NAMALWA (cell line): ENCODE data around the gene PKN1.
A peak's percentile ranks its signal among the peaks of the same experiment; 100 is the strongest.

Source experiments
- DNase-seq: peaks from one replicate; pipeline ENCODE4 v3.0.0-alpha.2; 2015; ENCODE audit warnings: low spot score

Gene PKN1

GRCh38 chr19:14467391-14467790 is 34.3 kb downstream of the PKN1 start:
- no peak for DNase-seq

GRCh38 chr19:14467816-14468215 is 34.7 kb downstream of the PKN1 start:
- no peak for DNase-seq

GRCh38 chr19:14470031-14470876 is 37.1 kb downstream of the PKN1 start:
- DNase-seq: no peak

- DNase-seq: no peak
Measured at GRCh38 chr19:14471436-14472187, 38.5 kb downstream of the PKN1 start.

DNA sequence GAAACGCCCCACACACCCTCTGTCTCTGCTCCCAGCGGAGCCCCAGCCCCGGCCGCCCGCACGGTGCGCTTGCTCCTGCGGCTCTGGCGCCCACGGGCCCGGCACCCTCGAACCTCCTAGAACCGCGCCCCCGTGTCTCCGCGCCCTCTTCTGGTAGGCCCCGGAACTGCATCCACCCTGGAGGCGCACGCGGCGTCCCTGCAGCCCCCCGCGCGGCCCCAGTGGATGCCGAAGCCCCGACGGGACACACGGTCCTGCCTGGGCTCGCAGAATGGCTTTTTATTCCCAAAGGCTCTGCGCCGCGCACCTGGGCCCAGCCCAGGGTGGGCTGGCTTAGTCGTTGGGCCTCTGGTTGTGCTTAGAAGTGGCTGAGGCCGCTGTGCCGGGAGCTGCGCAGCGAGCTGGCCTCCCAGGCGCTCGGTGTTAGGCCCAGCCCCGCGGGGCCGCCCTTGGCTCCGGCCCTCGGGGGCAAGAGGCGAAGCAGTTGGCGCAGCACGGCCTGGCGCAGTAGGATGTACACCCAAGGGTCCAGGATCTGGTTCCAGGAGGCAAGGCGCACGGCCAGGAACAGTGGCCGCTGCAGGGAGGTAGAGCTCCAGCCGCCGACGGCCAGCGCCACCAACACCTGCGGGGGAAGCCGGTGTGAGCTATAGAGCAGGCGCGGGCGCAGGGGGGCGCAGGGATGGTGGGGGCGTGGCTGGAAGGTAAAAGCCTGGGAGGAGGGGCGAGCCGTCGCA is 39.3 kb downstream of the PKN1 start:
- peak; percentile 72 for DNase-seq

GRCh38 chr19:14473073-14473977 is 40.2 kb downstream of the PKN1 start:
- DNase-seq: no peak

- DNase-seq: no peak
Measured at GRCh38 chr19:14473978-14474578, 41.0 kb downstream of the PKN1 start.

DNA sequence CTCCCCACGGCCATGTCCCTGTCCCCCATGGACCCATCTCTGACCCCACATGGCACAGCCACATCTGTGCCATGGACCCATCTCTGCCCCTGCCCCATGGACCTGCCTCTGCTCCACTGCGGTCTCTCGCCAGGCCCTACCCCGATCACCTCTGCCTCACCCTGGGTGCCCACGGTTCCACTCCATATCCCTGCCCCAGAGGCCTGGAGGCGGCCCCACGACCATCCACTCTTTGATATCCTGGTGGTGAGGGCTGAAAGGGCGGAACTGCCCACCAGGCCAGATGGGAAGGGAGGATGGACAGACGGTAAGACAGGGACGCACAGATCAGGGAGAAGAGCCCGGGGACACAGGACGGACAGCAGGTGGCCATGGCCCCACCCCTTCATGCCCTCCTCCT is 41.7 kb downstream of the PKN1 start:
- DNase-seq: no peak

GRCh38 chr19:14475251-14476073 is 42.4 kb downstream of the PKN1 start, which contains the start of gene PTGER1:
Gene PTGER1 (minus strand): TSS chr19:14475354. CDS start chr19:14474320, 1,034 bp downstream.
- no peak for DNase-seq

DNA sequence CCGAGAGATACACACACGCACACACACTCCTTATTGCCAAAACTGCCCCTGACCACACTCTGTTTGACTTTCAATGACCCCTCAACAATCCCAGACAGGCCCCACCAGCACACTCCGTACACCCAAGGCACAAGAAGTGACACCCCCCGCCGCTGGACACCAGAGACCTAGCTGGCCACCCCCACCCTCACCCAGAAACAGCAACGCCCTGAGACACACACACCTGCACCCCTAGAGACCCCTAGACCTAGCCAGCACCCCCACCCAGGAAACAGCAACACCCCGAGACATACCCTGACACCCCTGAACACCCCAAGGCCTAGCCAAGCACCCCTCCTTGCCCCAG is 43.2 kb downstream of the PKN1 start:
- DNase-seq: no peak

GRCh38 chr19:14476673-14477401 is 43.7 kb downstream of the PKN1 start:
- DNase-seq: peak; percentile 56

DNA sequence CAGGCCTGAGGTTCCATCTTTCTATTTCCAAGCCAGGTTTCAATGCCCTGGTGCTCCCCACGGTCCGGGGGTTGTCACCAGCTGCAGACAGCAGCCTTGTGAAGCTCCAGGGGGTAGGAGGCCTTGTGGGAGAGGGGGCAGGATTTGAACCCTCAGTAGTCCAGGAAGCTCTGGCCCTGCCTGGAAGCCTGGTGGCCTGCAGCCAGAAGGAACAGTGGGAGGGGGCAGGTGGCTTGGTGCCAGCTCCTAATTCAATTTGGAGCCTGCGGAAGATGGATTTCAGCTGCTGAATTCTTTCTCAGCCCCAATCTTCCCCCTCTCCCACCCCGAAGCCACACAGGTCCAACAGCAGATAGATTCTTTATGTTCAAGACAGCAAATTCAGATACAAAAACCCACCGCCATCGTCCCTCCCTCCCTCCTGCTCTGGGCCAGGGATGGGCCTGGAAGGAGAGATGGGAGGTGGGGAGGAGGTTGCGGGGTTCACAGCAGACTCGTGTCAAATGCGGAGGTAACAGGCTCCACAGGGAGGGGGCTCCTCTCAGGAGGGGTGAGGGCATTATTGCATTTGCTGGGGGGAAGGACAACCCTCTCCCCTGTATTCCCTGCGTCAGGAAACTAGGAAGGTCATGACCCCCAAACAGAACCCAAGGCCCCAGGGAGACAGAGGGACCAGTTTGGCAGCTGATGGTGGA is 44.5 kb downstream of the PKN1 start:
- DNase-seq: no peak

DNA sequence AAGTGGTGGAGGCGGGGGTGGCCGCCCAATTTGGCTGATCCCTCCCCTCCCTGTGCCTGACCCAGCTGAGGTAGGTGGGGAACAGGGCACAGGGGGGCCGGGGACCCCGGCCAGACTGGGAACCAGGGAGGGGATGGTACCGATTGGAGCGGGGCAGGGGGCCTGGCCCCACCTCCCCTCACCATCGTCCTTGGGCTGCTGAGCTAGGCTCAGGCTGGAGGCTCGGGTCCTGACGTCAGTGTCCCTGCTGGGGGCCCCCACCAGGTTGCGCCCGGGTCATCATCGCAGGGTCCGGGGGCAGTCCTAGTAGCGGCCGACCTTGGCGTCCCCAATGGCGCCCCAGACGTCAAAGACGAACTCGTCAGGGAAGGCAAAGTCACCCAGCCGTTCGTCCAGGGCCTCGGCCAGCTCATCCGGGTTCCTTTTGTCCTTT is 45.0 kb downstream of the PKN1 start:
- no peak for DNase-seq

DNA sequence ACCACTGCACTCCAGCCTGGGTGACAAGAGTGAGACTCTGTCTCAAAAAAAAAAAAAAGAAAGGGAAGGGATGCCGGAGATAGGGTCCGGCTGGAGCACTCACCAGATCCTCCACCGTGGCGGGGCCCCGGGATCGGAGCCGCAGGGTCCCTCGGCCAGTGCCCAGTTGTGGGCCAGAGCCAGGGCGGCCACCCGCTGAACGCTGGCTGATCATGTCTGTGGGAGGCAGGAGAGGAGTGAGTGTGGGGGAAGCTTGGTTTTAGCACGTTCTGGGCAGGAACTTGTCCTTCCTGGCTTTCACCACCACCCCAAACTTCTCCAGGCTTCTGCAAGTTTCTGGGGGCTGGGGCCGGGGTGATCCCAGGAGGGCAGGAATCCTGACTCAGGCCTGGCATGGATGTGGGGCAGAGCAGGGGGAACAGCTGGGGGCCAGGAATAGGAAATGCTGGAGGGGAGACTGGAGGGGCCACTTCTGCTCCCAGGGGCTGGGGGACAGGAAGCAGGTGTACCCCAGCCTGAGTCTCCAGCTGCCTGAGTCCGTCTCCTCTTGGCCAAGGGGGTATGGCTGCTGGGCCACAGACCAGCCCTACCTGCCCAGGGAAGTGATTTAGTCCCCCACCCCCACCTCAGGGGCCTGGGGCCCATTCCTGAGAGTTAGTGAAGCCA is 46.3 kb downstream of the PKN1 start:
- no peak for DNase-seq

- DNase-seq: peak; percentile 74
Measured at GRCh38 chr19:14479975-14480699, 47.0 kb downstream of the PKN1 start.

- DNase-seq: no peak
Measured at GRCh38 chr19:14480700-14481079, 47.6 kb downstream of the PKN1 start.

DNA sequence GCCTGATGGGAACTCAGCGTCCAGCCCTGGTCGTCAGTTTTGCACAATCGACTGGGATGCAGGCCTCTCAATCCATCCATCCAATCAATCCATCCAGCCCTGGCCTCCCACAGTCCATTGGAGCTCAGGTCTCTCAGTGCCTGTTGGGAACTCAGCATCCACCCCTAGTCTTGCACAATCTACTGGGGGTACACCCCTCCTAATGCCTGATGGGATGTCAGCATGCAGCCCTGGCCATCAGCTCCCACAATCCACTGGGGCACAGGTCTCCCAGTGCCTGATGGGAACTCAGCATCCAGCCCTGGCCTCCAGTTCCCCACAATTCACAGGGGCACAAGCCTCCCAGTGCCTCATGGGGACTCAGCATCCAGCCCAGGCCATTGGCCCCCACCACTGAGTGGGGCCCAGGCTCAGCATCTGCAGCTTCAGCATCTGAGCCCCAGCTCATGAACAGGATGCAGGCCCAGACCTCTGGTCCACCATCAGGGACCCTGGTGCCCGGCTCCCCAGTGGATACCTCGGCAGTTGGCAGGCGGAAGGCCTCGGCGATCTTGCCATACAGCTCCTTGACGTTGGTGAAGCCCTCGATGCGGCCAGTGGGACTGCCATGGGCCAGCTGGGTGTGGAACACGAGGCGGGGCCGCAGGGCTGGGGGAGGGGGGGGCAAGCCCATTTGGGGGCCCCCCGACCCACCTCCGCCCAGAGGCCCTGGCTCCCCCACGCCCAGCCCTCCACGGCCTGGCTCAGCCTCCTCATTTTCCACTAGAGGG is 49.3 kb downstream of the PKN1 start:
- DNase-seq: no peak
